Hematopoietic multipotent progenitor cell treated with erythropoietin and hydrocortisone succinate and interleukin-3 and kit ligand, for 6 days (in vitro differentiated cells): Measurements from ENCODE around the gene SPPL2A.
"Not testable (repeated sequence)": the region's sequence is repeated elsewhere in the genome, so short reads cannot be mapped to it uniquely, and the experiment has no call there.

Source experiments
- DNase-seq: peaks from one replicate; pipeline ENCODE4 v3.0.0-alpha.2; 2015

SPPL2A gene

DNA sequence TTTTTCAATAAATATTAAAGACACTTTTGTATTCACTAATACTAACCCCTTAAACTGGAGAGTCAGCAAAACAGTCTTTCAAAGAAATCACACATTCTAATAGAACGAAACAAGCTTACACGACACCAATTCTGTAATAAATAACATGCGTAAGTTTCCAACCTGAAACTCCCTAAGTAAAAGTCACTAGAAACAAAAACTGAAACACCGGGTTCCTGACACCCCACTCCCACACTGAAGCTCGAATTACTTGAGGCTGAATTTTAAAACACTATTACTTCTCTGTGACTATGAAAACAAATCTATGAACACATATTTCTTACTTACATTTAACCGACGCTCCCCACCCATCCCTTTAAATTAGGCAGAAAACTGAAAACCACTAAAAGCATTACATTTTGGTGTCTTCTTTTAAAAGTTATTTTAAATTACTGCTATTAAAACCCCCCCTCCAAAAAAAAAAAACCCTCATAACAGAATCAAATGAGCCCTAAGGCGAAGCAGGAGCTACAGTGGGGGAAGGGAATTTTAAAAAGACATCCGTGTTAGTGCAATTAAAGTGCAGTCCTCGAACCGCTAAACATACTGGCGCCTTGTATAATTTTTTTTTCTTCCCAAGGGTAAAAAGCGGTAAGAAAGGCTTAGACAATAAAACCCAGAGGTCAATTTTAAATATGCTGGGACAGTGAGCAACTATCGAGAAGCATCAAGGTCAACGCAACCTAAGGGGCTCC lies 878 bp downstream of the SPPL2A start:
- DNase-seq: peak; percentile 19

DNA sequence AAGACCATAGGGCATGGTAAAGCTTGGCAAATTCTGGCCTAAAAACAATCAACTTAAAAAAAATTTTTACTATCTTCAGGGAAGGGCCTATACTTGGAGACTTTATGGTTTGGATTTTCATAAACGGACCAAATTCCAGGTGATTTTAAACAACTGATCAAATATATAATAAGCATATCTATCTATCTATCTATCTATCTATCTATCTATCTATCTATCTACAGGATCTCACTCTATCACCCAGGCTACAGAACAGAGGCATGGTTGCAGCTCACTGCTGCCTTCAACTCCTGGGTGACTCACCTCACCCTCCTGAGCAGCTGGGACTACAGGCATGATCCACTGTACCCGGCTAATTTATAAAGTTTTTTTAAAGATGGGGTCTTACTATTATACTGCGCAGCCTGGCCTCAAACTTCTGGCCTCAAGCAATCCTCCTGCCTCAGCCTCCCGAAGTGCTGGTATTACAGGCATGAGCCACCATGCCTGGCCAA lies 6.7 kb downstream of the SPPL2A start:
- no peak for DNase-seq

DNA sequence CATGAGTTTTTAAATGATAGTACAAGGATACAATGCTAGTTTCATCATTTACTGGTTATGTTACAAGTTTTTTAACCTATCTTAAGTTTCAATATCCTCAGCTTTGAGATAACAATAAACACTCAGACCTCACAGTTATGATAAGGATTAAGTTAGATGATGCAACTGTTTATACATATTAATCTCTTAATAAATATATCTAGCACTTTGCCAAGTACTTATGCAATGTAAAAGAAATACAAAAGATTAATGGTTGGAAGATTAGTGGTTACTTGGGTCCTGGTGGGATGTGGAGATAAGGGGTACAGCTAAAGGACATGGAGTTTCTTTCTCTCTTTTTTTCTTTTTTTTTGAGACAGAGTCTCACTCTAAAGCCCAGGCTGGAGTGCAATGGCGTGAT lies 12.0 kb downstream of the SPPL2A start:
- DNase-seq: peak; percentile 92

DNA sequence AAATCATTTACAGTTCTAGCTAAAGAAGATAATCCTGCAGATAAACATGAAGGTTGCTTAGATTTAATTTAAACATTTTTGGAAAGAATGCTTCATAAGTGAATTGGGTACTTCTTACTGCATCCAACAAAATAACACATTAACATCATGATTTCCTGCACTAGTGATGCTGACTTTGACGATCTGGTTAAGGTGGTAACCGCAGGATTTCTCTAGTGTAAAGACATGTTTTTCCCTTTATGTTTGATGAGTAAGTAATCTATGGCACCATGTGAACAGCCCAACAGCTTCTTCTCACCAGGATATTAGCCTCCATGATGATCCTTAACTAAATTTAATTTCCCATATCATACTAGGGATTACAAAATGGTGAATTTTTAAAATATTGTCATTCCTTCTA lies 14.1 kb downstream of the SPPL2A start:
- no peak for DNase-seq

DNA sequence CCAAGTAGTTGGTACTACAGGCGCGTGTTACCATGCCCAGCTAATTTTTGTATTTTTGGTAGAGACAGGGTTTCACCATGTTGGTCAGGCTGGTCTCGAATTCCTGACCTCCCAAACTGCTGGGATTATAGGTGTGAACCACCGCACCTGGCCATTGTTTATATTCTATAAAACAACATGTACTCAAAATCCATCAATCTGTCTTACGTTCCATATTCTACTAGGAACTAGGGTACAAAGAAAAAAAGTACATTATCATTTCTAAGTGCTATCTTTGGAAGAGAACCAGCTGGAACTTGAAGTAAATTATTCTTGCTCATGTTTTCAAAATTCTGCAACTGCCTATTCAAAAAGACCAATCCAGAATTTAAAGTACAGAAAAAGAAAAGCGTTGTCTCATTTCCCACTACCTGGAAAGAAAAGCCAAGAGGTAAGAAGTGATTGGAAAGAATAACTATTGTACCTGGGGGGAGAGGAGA lies 15.2 kb downstream of the SPPL2A start:
- no peak for DNase-seq

DNA sequence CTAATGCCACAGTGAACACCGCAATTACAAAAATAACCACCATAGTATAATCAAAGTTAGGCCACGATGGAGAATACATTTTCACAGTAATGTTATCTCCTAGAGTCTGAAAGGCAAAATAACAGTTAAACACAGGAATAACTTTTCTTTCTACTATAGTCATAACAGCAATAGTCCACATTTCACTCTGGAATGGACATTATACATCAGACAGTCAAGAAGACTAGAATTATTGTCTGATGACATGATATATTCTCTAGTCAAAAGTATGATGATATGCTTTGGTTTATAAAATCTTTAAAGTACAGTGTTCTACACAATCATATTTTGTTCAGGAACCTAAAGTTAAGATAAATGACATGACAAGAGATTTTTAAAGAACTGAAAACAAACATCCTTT lies 18.0 kb downstream of the SPPL2A start:
- no peak for DNase-seq

DNA sequence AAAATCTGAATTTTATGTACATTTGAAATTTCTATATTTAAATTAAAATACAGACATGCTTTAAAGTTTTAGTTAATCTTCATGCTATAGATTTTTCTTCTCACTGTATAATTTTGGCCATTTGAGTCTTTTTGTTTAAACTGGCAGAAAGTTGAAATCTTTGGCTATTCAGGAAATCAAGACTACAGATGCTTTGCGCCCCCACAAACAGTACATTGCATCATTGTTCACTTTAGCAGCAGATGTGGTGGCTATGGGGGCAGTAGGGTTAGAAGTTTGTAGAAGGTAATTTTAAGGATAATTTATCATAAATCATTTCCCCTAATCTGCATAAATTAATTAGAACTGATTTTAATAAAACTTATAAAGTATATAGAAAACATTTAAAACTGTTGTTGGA lies 20.9 kb downstream of the SPPL2A start:
- DNase-seq: peak; percentile 33

GRCh38 chr15:50740955-50741354 lies 24.6 kb downstream of the SPPL2A start:
- DNase-seq: no peak

DNA sequence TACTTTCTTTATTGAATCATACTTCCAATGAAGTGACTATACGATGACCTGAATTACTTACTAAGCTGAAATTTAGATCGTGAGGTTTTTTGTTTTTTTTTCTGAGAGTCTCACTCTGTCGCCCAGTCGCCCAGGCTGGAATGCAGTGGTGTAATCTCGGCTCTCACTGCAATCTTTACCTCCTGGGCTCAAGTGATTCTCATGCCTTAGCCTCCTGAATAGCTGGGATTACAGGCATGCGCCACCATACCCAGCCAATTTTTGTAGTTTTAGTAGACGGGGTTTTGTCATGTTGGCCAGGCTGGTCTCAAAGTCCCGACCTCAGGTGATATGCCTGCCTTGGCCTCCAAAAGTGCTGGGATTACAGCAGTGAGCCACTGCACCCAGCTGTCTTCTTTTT lies 28.7 kb downstream of the SPPL2A start:
- no peak for DNase-seq

DNA sequence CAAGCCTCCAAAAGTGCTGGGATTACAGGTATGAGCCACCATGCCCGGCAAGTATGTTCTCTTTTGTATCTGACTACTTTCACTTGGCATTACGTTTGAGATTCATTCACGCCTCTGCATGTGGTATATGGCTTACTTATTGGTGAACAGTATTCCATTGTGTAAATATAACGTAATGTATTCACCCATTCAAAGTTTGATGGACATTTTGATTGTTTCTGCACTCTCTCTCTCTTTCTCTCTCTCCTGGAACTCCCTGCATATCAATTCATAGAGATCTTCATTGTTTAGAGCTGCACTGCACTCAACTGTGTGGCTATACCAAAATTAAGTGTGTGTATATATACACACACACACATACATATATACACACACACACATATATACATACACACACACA lies 30.4 kb downstream of the SPPL2A start:
- no peak for DNase-seq

DNA sequence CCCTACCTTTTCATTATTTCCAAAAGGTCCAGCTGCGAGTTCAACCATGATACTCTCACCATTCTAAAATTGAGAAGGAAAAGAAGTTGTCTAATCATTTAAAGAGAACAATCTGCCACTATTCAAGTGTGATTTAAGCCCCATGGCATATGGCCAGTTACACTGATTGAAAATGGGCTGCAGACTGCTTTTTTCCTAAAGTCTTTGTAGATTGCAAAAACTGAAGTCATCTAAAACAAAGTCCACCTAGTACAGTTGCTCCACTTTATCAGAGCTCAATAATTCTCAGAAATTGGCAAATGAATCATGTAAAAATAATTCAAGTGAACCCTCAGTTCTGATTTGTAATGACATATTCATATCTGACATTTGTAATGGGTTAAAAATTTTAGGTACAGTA lies 39.2 kb downstream of the SPPL2A start:
- DNase-seq: no peak

GRCh38 chr15:50718700-50719125 lies 46.8 kb downstream of the SPPL2A start:
- no peak for DNase-seq

DNA sequence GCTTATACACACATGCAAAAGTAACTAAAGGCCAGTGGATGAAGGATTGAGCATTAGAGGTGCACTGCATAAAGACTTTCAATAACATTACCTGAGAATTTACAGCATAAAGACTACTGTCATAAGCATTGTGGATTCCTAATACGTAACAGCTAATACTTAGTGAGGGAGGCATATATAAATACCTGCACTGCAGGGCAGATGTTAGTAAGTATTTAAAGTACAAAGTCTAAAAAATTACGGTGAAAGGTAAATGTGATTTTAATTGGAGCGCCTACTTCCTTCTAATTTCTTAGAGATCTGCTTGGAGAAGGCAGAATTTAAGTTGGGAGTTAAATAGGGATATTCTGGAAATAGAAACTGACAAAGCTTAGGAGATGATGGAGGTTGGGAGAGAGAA lies 53.5 kb downstream of the SPPL2A start:
- DNase-seq: no peak

DNA sequence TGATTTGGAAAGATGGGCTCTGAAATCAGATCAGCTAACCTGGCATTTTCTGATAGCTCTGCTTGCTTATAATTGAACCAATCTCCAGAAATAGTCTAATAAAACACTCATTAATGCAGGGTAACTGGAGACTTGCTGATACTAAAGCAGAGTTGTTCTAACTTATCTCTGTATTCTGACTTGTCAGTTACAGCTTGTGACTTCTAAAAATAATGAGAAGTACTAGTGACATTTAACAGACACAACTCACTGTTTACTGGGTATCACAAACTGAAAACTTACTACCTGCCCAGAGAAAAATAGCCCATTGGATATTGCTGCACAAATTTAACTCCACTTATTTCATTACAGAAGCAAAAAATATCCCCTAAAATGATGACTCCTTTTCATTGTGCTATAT lies 54.9 kb downstream of the SPPL2A start:
- DNase-seq: no peak

GRCh38 chr15:50707878-50708427 lies 57.6 kb downstream of the SPPL2A start:
- DNase-seq: no peak

DNA sequence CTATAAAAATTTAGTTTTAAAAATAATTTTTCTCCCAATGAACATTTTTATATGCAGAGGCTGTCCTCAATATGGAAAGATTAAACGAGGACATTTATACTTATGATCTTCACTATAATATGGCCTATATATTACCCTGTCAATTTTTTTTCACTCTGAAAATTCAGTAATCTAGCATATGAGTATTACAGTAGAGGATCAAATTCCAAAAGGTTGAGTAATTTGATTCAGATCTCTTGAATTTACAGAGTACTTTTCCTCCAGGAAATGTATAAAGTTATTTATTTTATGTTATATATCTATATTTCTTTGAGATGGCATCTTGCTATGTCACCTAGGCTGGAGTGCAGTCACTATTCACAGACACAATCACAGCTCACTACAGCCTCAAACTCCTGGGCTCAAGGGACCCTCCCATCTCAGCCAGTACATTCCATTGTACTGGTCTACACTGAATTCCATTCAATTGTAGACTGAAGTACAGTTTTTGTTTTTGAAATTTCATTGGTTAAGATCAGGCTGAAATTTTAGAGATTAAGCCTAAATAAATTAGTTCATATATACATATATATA lies 62.7 kb downstream of the SPPL2A start:
- no peak for DNase-seq

- no peak for DNase-seq
Observed at GRCh38 chr15:50698101-50698500, 67.4 kb downstream of the SPPL2A start.

- DNase-seq: no peak
Observed at GRCh38 chr15:50697109-50697797, 68.3 kb downstream of the SPPL2A start.

GRCh38 chr15:50694634-50695165 lies 70.8 kb downstream of the SPPL2A start:
- DNase-seq: not testable (repeated sequence)

DNA sequence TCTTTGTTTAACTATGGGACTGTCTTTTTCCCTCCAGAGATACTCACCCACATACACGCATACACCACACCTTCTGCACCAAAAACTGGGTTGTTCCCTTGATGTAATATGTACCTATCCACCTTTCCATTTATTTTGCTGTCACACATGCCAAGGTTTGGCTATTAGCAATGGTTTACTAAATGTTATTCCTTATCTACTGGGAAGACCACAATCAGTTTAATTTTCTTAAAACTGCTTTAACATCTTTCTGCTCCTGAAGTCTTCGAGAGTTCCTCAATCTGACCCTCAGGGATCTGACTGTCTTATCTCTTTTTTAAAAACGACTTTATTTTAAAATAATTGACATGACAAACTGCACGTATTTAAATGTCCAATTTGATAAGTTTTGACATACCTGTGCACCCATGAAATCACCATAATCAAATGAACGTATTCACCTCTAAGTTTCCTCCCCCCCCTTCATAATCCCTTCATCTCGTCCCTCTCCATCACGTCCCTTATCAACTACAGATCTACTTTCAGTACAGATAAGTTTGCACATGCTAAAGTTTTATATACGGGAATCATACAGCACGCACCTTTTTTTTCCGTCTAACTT lies 78.1 kb downstream of the SPPL2A start:
- no peak for DNase-seq

DNA sequence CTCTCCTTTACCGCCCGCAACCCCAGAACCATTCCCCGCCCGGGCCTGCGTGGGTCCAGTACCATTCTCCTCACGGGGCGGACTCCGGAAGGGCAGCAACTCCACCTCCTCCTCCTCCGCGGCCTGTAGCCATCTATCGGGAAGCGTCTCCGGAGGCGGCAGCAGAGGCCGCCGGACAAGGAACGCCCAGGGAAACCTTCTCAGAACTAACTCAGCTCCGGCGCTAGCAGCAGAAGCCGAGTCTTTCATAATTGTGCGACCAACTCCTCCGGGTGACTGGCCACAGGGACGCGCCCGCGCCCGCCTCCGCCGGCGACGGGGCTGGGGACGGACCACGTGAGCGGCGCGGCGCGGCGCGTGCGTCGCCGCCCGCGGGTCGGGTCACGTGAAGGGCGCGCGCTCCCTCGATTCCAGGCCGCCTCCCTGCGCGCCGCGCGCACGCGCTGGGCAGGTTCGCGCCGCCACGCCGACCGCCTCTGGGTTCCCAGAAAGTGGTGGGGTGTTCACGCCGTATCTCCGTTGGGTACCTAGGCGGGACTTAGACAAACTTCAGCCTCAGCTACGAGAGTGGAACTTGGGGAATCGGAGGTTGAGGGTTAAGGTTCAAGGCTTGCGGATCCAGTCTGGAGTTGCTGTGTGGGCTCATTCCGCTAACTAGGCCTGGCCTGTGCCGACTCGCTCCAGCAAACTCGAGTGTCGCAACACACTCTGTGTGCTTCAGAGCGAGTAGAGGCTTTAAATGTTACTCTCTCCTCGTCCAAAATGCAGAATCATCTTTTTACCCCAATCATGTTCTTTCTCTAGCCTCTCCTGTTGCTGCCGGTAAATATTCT lies 78.8 kb downstream of the SPPL2A start, which contains the start of gene TRPM7:
Gene TRPM7, minus strand, starts transcription at position 329 of the 833 bp plus-strand sequence. Its CDS starts 264 bp downstream, at position 65.
- peak; percentile 93 for DNase-seq

DNA sequence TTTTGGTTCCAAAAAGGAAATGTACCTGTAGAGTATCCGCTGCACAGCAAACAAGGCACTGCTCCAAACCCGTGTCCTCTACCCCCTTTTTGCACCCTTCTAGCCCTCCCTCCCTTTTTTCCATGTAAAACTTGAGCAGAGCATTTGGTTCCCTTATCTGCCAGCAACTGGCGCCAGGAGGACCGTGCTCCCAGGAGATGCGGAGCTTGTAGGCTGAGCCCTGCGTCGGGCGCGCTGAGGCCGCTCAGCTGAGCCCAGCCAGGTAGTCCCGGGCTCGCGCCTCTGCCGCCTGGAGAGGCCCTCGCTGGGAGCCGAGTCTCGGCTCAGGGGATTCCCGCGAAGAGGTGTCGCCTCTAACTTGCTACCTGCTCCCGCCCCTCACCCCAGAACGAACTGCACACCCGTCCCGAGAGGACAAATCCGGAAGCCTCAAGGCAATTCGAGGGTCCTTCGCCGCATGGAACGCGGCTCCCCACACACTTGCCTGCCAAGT lies 79.5 kb downstream of the SPPL2A start:
- DNase-seq: peak; percentile 84
